CD4-positive, CD25-positive, alpha-beta regulatory T cell (primary cell): ENCODE results near the gene RALB. TPM values are rescaled to one million over a fixed set of nuclear protein-coding genes. Genes with fewer than 3 reads are reported as not detected.

ENCODE experiments used
- ATAC-seq, 2 donors: fragments of 150-1000 bp; cut with Tn5 transposase; one replicate each; pipeline ENCODE4 v1.10.0; 2021; ENCODE audit warnings: low read depth in 2 of 2, moderate number of reproducible peaks in 2 of 2, moderate library complexity in 1 of 2
- DNase-seq, 3 donors: peaks; one replicate each; pipeline versions ENCODE4 v3.0.0 to v3.0.0-alpha.2; 2012 to 2022; ENCODE audit warnings: mixed read lengths in 1 of 3
- H3K27ac ChIP-seq: one replicate; pipeline ENCODE4 v1.7.0; 2013; ENCODE audit warnings: mild to moderate bottlenecking, low read length; ENCODE audit not compliant: insufficient read depth, poor library complexity, severe bottlenecking
- H3K27me3 ChIP-seq: one replicate; pipeline ENCODE4 v1.7.0; 2013; ENCODE audit warnings: low read length; ENCODE audit not compliant: control insufficient read depth, insufficient read depth
- H3K36me3 ChIP-seq: one replicate; pipeline ENCODE4 v1.7.0; 2013; ENCODE audit warnings: mild to moderate bottlenecking, low read length, moderate library complexity; ENCODE audit not compliant: control insufficient read depth, insufficient read depth
- H3K4me1 ChIP-seq: 2 replicates; pipeline ENCODE4 v1.7.0; 2013; ENCODE audit warnings: mild to moderate bottlenecking, low read length; ENCODE audit not compliant: insufficient read depth, control insufficient read depth, poor library complexity, severe bottlenecking
- H3K4me3 ChIP-seq: one replicate; pipeline ENCODE4 v1.7.0; 2013; ENCODE audit warnings: low read depth, mild to moderate bottlenecking, low read length, moderate library complexity
- H3K9me3 ChIP-seq, 2 experiments: 1 replicate in 1 of 2; 2 replicates in 1 of 2; pipeline ENCODE4 v1.7.0; 2013; ENCODE audit warnings: low read length in 2 of 2, mild to moderate bottlenecking in 1 of 2, moderate library complexity in 1 of 2; ENCODE audit not compliant: control insufficient read depth in 2 of 2
- H3K27ac Mint-ChIP-seq, 3 donors: one replicate each; pipeline ENCODE4 v1.8.0; 2020 to 2022; ENCODE audit warnings: mild to moderate bottlenecking in 3 of 3, mixed read lengths in 3 of 3, moderate library complexity in 2 of 3
- H3K27me3 Mint-ChIP-seq: one replicate; pipeline ENCODE4 v1.8.0; 2022; ENCODE audit warnings: mild to moderate bottlenecking, mixed read lengths
- H3K36me3 Mint-ChIP-seq: one replicate; pipeline ENCODE4 v1.8.0; 2020; ENCODE audit warnings: mixed read lengths
- H3K4me1 Mint-ChIP-seq, 4 donors: one replicate each; pipeline ENCODE4 v1.8.0; 2020 to 2022; ENCODE audit warnings: mixed read lengths in 4 of 4, mild to moderate bottlenecking in 1 of 4
- H3K4me3 Mint-ChIP-seq, 4 donors: one replicate each; pipeline ENCODE4 v1.8.0; 2020 to 2022; ENCODE audit warnings: mild to moderate bottlenecking in 4 of 4, mixed read lengths in 4 of 4, moderate library complexity in 3 of 4
- H3K9me3 Mint-ChIP-seq, 7 donors: one replicate each; pipeline ENCODE4 v1.8.0; 2020 to 2022; ENCODE audit warnings: mixed read lengths in 7 of 7, mild to moderate bottlenecking in 3 of 7, moderate library complexity in 2 of 7
- polyA plus RNA-seq, 4 donors: library from polyadenylated mRNA; unstranded; fragments of 300-500 nt; fragmentation: Illumina TruSeq; gene quantifications; one replicate each; pipeline ENCODE4 v1.2.3, GENCODE V29; 2021
- total RNA-seq: library from RNA; stranded (reverse); gene quantifications from one replicate; pipeline ENCODE4 v1.2.3, GENCODE V29; 2022

Gene RALB
- total and polyA plus RNA-seq, 5 donors from 2014 or later: 21.8 to 42.5 (median 28.1) TPM

GRCh38 chr2:120316071-120316470 is 63.4 kb downstream of the RALB start:
- H3K4me3 Mint-ChIP-seq: no peak overlapping the region

GRCh38 chr2:120316528-120317179 is 64.0 kb downstream of the RALB start:
- Mint-ChIP-seq H3K9me3 (peaks cover 0 to 1% (median 0%) of the 10 kb centered on the region in 7 donors), H3K27me3 (peaks cover 18% of the 10 kb centered on the region), H3K4me1 (peaks cover 6 to 22% (median 17%) of the 10 kb centered on the region in 4 donors), H3K36me3 (no peaks in the 10 kb centered on the region), H3K4me3 (peak overlapping the region in 1 of 4 donors; percentile 31), H3K27ac (no peak overlapping the region)
- no peak overlapping the region for H3K27ac ChIP-seq
- no peak for DNase-seq
- H3K36me3 ChIP-seq: no peaks in the 10 kb centered on the region
- H3K9me3 ChIP-seq: no peaks in the 10 kb centered on the region
- H3K4me3 ChIP-seq: no peak overlapping the region
- no peak for ATAC-seq
- no peaks in the 10 kb centered on the region for H3K27me3 ChIP-seq
- peaks cover 9% of the 10 kb centered on the region for H3K4me1 ChIP-seq

More at GRCh38 chr2:120316071-120316470, 63.4 kb downstream of the RALB start:
- H3K27me3 Mint-ChIP-seq: peaks cover 18% of the 10 kb centered on the region
- no peaks in the 10 kb centered on the region for H3K36me3 ChIP-seq
- H3K27me3 ChIP-seq: no peaks in the 10 kb centered on the region
- H3K36me3 Mint-ChIP-seq: no peaks in the 10 kb centered on the region
- H3K4me1 Mint-ChIP-seq: peaks cover 6 to 22% (median 16%) of the 10 kb centered on the region in 4 donors
- no peaks in the 10 kb centered on the region for H3K9me3 ChIP-seq
- H3K4me3 ChIP-seq: no peak overlapping the region
- H3K9me3 Mint-ChIP-seq: peaks cover 0 to 1% (median 0%) of the 10 kb centered on the region in 7 donors
- H3K4me1 ChIP-seq: peaks cover 9% of the 10 kb centered on the region
- H3K27ac ChIP-seq: no peak overlapping the region
- H3K27ac Mint-ChIP-seq: peak overlapping the region in 1 of 3 donors; percentile 78
- no peak for DNase-seq
- no peak for ATAC-seq

- Histone ChIP-seq H3K27me3 (no peaks in the 10 kb centered on the region), H3K4me3 (no peak overlapping the region), H3K4me1 (peaks cover 9% of the 10 kb centered on the region), H3K9me3 (no peaks in the 10 kb centered on the region), H3K36me3 (no peaks in the 10 kb centered on the region), H3K27ac (no peak overlapping the region)
- peaks cover 18% of the 10 kb centered on the region for H3K27me3 Mint-ChIP-seq
- no peak overlapping the region for H3K27ac Mint-ChIP-seq
- DNase-seq (no peak), ATAC-seq (no peak)
- no peaks in the 10 kb centered on the region for H3K36me3 Mint-ChIP-seq
- H3K4me3 Mint-ChIP-seq: no peak overlapping the region
- peaks cover 6 to 22% (median 19%) of the 10 kb centered on the region in 4 donors for H3K4me1 Mint-ChIP-seq
- peaks cover 0 to 1% (median 0%) of the 10 kb centered on the region in 7 donors for H3K9me3 Mint-ChIP-seq
Measured at GRCh38 chr2:120317180-120317533, 64.5 kb downstream of the RALB start.

GRCh38 chr2:120317916-120318315 is 65.3 kb downstream of the RALB start:
- no peak overlapping the region for H3K4me3 Mint-ChIP-seq
- Histone ChIP-seq H3K4me3 (no peak overlapping the region), H3K27ac (no peak overlapping the region), H3K4me1 (peaks cover 5% of the 10 kb centered on the region), H3K27me3 (no peaks in the 10 kb centered on the region), H3K36me3 (no peaks in the 10 kb centered on the region), H3K9me3 (no peaks in the 10 kb centered on the region)
- ATAC-seq: no peak
- H3K36me3 Mint-ChIP-seq: no peaks in the 10 kb centered on the region
- H3K27ac Mint-ChIP-seq: no peak overlapping the region
- H3K9me3 Mint-ChIP-seq: peaks cover 0 to 1% (median 0%) of the 10 kb centered on the region in 7 donors
- H3K27me3 Mint-ChIP-seq: peaks cover 18% of the 10 kb centered on the region
- H3K4me1 Mint-ChIP-seq: peaks cover 5 to 20% (median 17%) of the 10 kb centered on the region in 4 donors
- DNase-seq: no peak

- no peaks in the 10 kb centered on the region for H3K4me1 ChIP-seq
- no peak overlapping the region for H3K4me3 ChIP-seq
- no peaks in the 10 kb centered on the region for H3K9me3 ChIP-seq
- Mint-ChIP-seq H3K4me1 (peaks cover 0 to 14% (median 10%) of the 10 kb centered on the region in 4 donors), H3K27me3 (peaks cover 12% of the 10 kb centered on the region), H3K4me3 (no peak overlapping the region), H3K9me3 (peaks cover 0 to 1% (median 0%) of the 10 kb centered on the region in 7 donors), H3K27ac (no peak overlapping the region), H3K36me3 (no peaks in the 10 kb centered on the region)
- H3K27me3 ChIP-seq: no peaks in the 10 kb centered on the region
- H3K36me3 ChIP-seq: no peaks in the 10 kb centered on the region
- DNase-seq (no peak), ATAC-seq (no peak)
- H3K27ac ChIP-seq: no peak overlapping the region
Measured at GRCh38 chr2:120318626-120319025, 66.0 kb downstream of the RALB start.

GRCh38 chr2:120319123-120319522 is 66.5 kb downstream of the RALB start:
- Histone ChIP-seq H3K27me3 (no peaks in the 10 kb centered on the region), H3K36me3 (no peaks in the 10 kb centered on the region), H3K9me3 (no peaks in the 10 kb centered on the region), H3K4me1 (no peaks in the 10 kb centered on the region), H3K27ac (no peak overlapping the region), H3K4me3 (no peak overlapping the region)
- no peak for ATAC-seq
- no peak overlapping the region for H3K27ac Mint-ChIP-seq
- H3K4me1 Mint-ChIP-seq: peaks cover 0 to 14% (median 10%) of the 10 kb centered on the region in 4 donors
- DNase-seq: no peak
- peaks cover 0 to 1% (median 0%) of the 10 kb centered on the region in 7 donors for H3K9me3 Mint-ChIP-seq
- peaks cover 12% of the 10 kb centered on the region for H3K27me3 Mint-ChIP-seq
- no peak overlapping the region for H3K4me3 Mint-ChIP-seq
- no peaks in the 10 kb centered on the region for H3K36me3 Mint-ChIP-seq

GRCh38 chr2:120319686-120320317 is 67.2 kb downstream of the RALB start:
- H3K9me3 ChIP-seq: no peaks in the 10 kb centered on the region
- no peaks in the 10 kb centered on the region for H3K4me1 ChIP-seq
- no peak overlapping the region for H3K4me3 Mint-ChIP-seq
- H3K27ac ChIP-seq: no peak overlapping the region
- no peak overlapping the region for H3K4me3 ChIP-seq
- H3K36me3 Mint-ChIP-seq: no peaks in the 10 kb centered on the region
- H3K27me3 ChIP-seq: no peaks in the 10 kb centered on the region
- no peak for DNase-seq
- H3K36me3 ChIP-seq: no peaks in the 10 kb centered on the region
- H3K4me1 Mint-ChIP-seq: peaks cover 0 to 9% (median 3%) of the 10 kb centered on the region in 4 donors
- no peak for ATAC-seq
- H3K27ac Mint-ChIP-seq: no peak overlapping the region
- peaks cover 12% of the 10 kb centered on the region for H3K27me3 Mint-ChIP-seq
- peaks cover 0 to 1% (median 0%) of the 10 kb centered on the region in 7 donors for H3K9me3 Mint-ChIP-seq
